GM12864 (cell line): ENCODE measurements around the gene ZC3H6.

Experiments
- DNase-seq: peaks from one replicate; pipeline ENCODE4 v3.0.0-alpha.2; 2011; ENCODE audit warnings: low read depth
- H3K4me3 ChIP-seq: 2 replicates; pipeline ENCODE4 v1.5.1; 2011; ENCODE audit warnings: mild to moderate bottlenecking, low read depth, low read length, control low read depth
- CTCF ChIP-seq: IDR thresholded peaks from 2 replicates; pipeline ENCODE4 v1.5.1; 2011; ENCODE audit warnings: low read depth, mild to moderate bottlenecking, moderate library complexity, low read length, control low read depth, inconsistent platforms; ENCODE audit errors: missing control alignments

ZC3H6 gene

DNA sequence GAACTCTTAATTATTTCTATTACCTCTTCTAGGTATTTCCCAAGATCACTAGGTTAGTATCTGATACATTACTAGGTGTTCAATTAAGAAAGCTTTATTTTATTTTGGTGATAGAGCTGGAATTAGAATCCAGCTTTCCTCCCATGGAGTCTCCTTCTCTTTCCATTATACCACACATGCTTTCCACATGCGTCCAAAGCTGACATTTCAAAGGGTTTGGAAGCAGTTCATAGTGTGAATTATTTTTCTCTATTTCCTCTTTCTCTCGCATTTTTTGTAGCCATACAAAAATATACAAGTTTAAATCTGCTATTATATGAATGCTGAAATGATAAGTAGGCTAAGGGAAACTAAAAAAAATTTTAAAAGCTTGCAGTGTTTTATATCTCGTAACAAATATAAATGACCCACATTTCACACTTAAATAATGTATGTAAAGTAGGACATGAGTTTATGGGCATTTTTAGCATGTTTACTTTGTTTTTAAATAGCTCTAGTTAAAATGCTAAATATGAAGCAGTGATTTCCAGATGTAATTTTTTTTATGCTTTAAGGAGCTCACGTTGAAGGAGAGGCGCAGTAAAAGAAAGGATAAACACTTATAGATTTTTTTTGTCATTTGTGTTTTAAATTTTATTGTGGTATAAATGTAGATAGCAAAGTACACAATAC lies 20.1 kb downstream of the ZC3H6 start:
- no peak for TF ChIP-seq CTCF
- no peak overlapping the region for H3K4me3 ChIP-seq
- DNase-seq, result no peak

DNA sequence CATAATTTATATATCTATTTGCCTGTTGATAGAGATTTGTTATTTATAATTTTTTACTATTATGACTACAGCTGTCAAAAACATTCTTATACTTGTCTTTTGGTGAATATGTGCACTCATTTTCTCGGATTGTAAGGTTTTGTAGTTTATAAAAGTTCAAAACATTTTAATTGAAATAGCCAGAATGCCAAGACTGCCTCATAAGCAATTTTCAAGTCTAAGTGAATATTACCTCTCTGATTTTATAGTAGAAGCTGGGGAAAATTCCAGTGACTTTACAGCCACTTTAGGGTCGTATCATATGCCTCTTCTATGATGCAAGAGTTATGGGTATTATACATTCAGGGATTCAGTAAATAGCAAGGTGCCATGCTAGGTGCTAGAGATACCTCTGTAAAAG lies 21.0 kb downstream of the ZC3H6 start:
- TF ChIP-seq CTCF, result no peak
- no peak overlapping the region for H3K4me3 ChIP-seq
- no peak for DNase-seq

GRCh38 chr2:112301171-112301584 lies 25.8 kb downstream of the ZC3H6 start:
- no peak for DNase-seq
- TF ChIP-seq CTCF, result no peak
- no peak overlapping the region for H3K4me3 ChIP-seq

- no peak overlapping the region for H3K4me3 ChIP-seq
- DNase-seq, result no peak
- TF ChIP-seq CTCF, result no peak
Measured at GRCh38 chr2:112301973-112302372, 26.6 kb downstream of the ZC3H6 start.

GRCh38 chr2:112304298-112304941 lies 29.0 kb downstream of the ZC3H6 start:
- peak; percentile 8 for DNase-seq
- TF ChIP-seq CTCF, result no peak

DNA sequence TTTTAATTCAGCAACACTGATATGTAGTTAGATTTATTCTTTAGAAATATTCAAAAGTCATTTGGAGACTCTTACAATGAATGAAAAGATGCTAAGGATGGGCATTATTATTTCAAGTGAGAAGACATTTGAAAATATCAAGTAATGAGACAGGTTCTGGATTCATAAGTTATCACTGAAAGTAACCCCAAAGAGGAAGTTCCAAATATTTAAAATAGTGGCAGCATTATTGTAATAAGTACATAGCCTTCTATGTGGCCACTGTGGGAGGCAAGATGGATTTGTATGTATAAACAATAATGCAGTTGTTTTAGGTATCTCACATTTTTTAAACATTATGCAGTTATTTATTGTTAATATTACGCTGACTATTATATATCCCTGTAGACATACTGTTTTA lies 29.7 kb downstream of the ZC3H6 start:
- TF ChIP-seq CTCF, result no peak
- H3K4me3 ChIP-seq, result no peak overlapping the region
- no peak for DNase-seq

More at GRCh38 chr2:112304298-112304941, 29.0 kb downstream of the ZC3H6 start:
- H3K4me3 ChIP-seq, result no peak overlapping the region

GRCh38 chr2:112310906-112311305 lies 35.5 kb downstream of the ZC3H6 start:
- no peak for DNase-seq
- TF ChIP-seq CTCF, result no peak
- no peak overlapping the region for H3K4me3 ChIP-seq
